WTC11 (cell line): Measurements from ENCODE around the gene GABRG3. TPM values are rescaled to one million over a fixed set of nuclear protein-coding genes. Genes with fewer than 3 reads are reported as not detected.

Experiments used
- ATAC-seq: fragments of 200-7000 bp; cut with Tn5 transposase; 2 replicates; pipeline ENCODE4 v1.10.0; 2021; ENCODE audit warnings: mild to moderate bottlenecking, moderate library complexity
- CTCF ChIA-PET: fragments of 300-600 bp; sonication (Branson Sonifier 250); formaldehyde crosslinking; loops from one replicate; lab custom pipeline; 2021; ENCODE audit warnings: antibody characterized with exemption; lab: Charles Lee
- POLR2A ChIA-PET: fragments of 350-600 bp; sonication (Branson Sonifier 250); formaldehyde crosslinking; loops from one replicate; lab custom pipeline; 2021; ENCODE audit warnings: antibody characterized with exemption; lab: Charles Lee
- DNase-seq: peaks from one replicate; pipeline ENCODE4 v3.0.0; 2021; ENCODE audit warnings: low spot score
- H3K27ac Mint-ChIP-seq: 2 replicates; pipeline ENCODE4 v1.8.0; 2021; ENCODE audit warnings: mixed read lengths
- H3K27me3 Mint-ChIP-seq: 2 replicates; pipeline ENCODE4 v1.8.0; 2021; ENCODE audit warnings: low read depth, mild to moderate bottlenecking, moderate library complexity, mixed read lengths
- H3K36me3 Mint-ChIP-seq: 2 replicates; pipeline ENCODE4 v1.8.0; 2021; ENCODE audit warnings: mixed read lengths
- H3K4me1 Mint-ChIP-seq: 2 replicates; pipeline ENCODE4 v1.8.0; 2022; ENCODE audit warnings: mixed read lengths
- H3K4me3 Mint-ChIP-seq: 2 replicates; pipeline ENCODE4 v1.8.0; 2021; ENCODE audit warnings: mild to moderate bottlenecking, moderate library complexity, mixed read lengths
- H3K9me3 Mint-ChIP-seq: 2 replicates; pipeline ENCODE4 v1.8.0; 2021; ENCODE audit warnings: mixed read lengths
- ATF1 ChIP-seq: sonication (generic); formaldehyde crosslinking; IDR thresholded peaks from 2 replicates; pipeline ENCODE4 v1.8.1; 2023; ENCODE audit warnings: mild to moderate bottlenecking, moderate library complexity, missing genetic modification reagents
- FOXK1 ChIP-seq: sonication (generic); formaldehyde crosslinking; IDR thresholded peaks from 2 replicates; pipeline ENCODE4 v1.8.0; 2022; ENCODE audit warnings: mild to moderate bottlenecking, moderate library complexity, missing genetic modification reagents
- FOXP1 ChIP-seq: sonication (generic); formaldehyde crosslinking; IDR thresholded peaks from 2 replicates; pipeline ENCODE4 v1.8.0; 2022; ENCODE audit warnings: missing genetic modification reagents, mild to moderate bottlenecking, moderate library complexity, borderline replicate concordance
- HMGA2 ChIP-seq: fragments of 250-450 bp; sonication (Bioruptor Pico); IDR thresholded peaks from 2 replicates; pipeline ENCODE4 v1.4.0; 2021; ENCODE audit warnings: mild to moderate bottlenecking, moderate library complexity
- JAZF1 ChIP-seq: fragments of 250-450 bp; sonication (Bioruptor Pico); IDR thresholded peaks from 2 replicates; pipeline ENCODE4 v1.9.0; 2021; ENCODE audit warnings: moderate library complexity, mild to moderate bottlenecking, inconsistent platforms
- MYBL2 ChIP-seq: sonication (generic); formaldehyde crosslinking; IDR thresholded peaks from 2 replicates; pipeline ENCODE4 v1.8.1; 2023; ENCODE audit warnings: mild to moderate bottlenecking, moderate library complexity, missing genetic modification reagents
- NFATC4 ChIP-seq: fragments of 250-450 bp; sonication (Bioruptor Pico); IDR thresholded peaks from 2 replicates; pipeline ENCODE4 v1.9.0; 2021; ENCODE audit warnings: mild to moderate bottlenecking
- NFE2L1 ChIP-seq: sonication (generic); formaldehyde crosslinking; IDR thresholded peaks from 2 replicates; pipeline ENCODE4 v1.8.1; 2023; ENCODE audit warnings: missing genetic modification reagents
- NR3C1 ChIP-seq: sonication (generic); formaldehyde crosslinking; conservative IDR thresholded peaks from 2 replicates; pipeline ENCODE4 v1.8.1; 2023; ENCODE audit warnings: low read depth, mild to moderate bottlenecking, missing genetic modification reagents
- RELA ChIP-seq: sonication (generic); formaldehyde crosslinking; IDR thresholded peaks from 2 replicates; pipeline ENCODE4 v1.8.1; 2022; ENCODE audit warnings: missing genetic modification reagents, mild to moderate bottlenecking, borderline replicate concordance
- SMAD4 ChIP-seq: sonication (generic); formaldehyde crosslinking; IDR thresholded peaks from 2 replicates; pipeline ENCODE4 v1.8.0; 2022; ENCODE audit warnings: mild to moderate bottlenecking, missing genetic modification reagents
- TP53 ChIP-seq: sonication (generic); formaldehyde crosslinking; IDR thresholded peaks from 2 replicates; pipeline ENCODE4 v1.8.1; 2023; ENCODE audit warnings: mild to moderate bottlenecking, missing genetic modification reagents
- ZBTB21 ChIP-seq: sonication (generic); formaldehyde crosslinking; IDR thresholded peaks from 2 replicates; pipeline ENCODE4 v1.8.1; 2023; ENCODE audit warnings: mild to moderate bottlenecking, missing genetic modification reagents, borderline replicate concordance
- ZNF232 ChIP-seq: sonication (generic); formaldehyde crosslinking; IDR thresholded peaks from 2 replicates; pipeline ENCODE4 v1.8.0; 2022; ENCODE audit warnings: mild to moderate bottlenecking, missing genetic modification reagents
- ZNF263 ChIP-seq: sonication (generic); formaldehyde crosslinking; IDR thresholded peaks from 2 replicates; pipeline ENCODE4 v1.8.1; 2022; ENCODE audit warnings: low read depth, mild to moderate bottlenecking, moderate library complexity, missing genetic modification reagents
- ZNF671 ChIP-seq: fragments of 250-450 bp; sonication (Bioruptor Pico); IDR thresholded peaks from 2 replicates; pipeline ENCODE4 v1.8.0; 2021; ENCODE audit warnings: mild to moderate bottlenecking
- total RNA-seq: library from RNA; stranded (reverse); gene quantifications from 3 replicates; pipeline ENCODE4 v1.2.3, GENCODE V29; 2021
- TF ChIP-seq, protein P1 (sequence below): fragments of 200-600 bp; IDR thresholded peaks from 2 replicates; pipeline ENCODE4 v1.8.0; 2022; ENCODE audit warnings: antibody characterized with exemption
- TF ChIP-seq, protein P2 (sequence below): sonication (generic); formaldehyde crosslinking; IDR thresholded peaks from 2 replicates; pipeline ENCODE4 v1.8.1; 2022; ENCODE audit warnings: low read depth, mild to moderate bottlenecking, moderate library complexity, missing genetic modification reagents, borderline replicate concordance
- TF ChIP-seq, protein P3 (sequence below): sonication (generic); formaldehyde crosslinking; IDR thresholded peaks from 2 replicates; pipeline ENCODE4 v1.8.0; 2023; ENCODE audit warnings: missing genetic modification reagents
- TF ChIP-seq, protein P4 (sequence below): sonication (generic); formaldehyde crosslinking; conservative IDR thresholded peaks from 2 replicates; pipeline ENCODE4 v1.8.1; 2022; ENCODE audit warnings: mild to moderate bottlenecking, missing genetic modification reagents
- TF ChIP-seq, protein P5 (sequence below): fragments of 250-450 bp; sonication (Bioruptor Pico); IDR thresholded peaks from 2 replicates; pipeline ENCODE4 v2.1.2; 2022; ENCODE audit warnings: mild to moderate bottlenecking, moderate library complexity
- TF ChIP-seq, protein P6 (sequence below): fragments of 250-450 bp; sonication (Bioruptor Pico); IDR thresholded peaks from 2 replicates; pipeline ENCODE4 v1.9.0; 2021; ENCODE audit warnings: moderate library complexity, mild to moderate bottlenecking, inconsistent platforms, borderline replicate concordance
- TF ChIP-seq, protein P7 (sequence below): sonication (generic); formaldehyde crosslinking; IDR thresholded peaks from 2 replicates; pipeline ENCODE4 v1.8.0; 2023; ENCODE audit warnings: mild to moderate bottlenecking, missing genetic modification reagents

Gene GABRG3
- total RNA-seq, 1 experiment from 2014 or later = 0.72 TPM

DNA sequence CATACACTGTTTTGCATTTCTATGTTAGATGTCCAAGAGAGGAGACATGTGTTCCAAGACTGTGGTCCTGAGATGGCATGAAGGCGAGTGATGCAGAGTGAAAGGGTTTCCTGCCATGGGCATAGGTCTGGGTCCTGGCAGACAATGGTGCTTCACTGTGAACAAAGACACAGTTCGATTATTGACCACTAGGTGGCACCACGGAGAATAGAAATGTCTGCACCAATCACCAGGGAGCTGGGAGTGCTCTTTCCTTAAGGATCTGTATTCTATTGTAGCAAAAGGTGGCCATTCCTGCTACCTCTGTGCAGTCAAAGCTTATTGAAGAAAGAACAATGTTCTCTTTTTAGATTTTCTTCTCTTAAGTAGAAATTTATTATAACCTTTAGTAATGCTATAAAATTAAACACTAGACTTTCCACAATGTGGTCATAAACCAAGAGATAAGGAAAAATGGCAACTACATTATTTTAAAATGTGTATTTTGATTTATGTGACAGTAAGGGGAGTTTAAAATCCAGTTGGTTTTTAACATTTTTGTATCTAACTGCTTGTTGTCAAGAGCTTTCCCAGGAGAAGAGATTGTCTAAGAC is 88.7 kb downstream of the GABRG3 start:
- POLR2A ChIA-PET = no interaction called here
- TF ChIP-seq, protein P1, sequence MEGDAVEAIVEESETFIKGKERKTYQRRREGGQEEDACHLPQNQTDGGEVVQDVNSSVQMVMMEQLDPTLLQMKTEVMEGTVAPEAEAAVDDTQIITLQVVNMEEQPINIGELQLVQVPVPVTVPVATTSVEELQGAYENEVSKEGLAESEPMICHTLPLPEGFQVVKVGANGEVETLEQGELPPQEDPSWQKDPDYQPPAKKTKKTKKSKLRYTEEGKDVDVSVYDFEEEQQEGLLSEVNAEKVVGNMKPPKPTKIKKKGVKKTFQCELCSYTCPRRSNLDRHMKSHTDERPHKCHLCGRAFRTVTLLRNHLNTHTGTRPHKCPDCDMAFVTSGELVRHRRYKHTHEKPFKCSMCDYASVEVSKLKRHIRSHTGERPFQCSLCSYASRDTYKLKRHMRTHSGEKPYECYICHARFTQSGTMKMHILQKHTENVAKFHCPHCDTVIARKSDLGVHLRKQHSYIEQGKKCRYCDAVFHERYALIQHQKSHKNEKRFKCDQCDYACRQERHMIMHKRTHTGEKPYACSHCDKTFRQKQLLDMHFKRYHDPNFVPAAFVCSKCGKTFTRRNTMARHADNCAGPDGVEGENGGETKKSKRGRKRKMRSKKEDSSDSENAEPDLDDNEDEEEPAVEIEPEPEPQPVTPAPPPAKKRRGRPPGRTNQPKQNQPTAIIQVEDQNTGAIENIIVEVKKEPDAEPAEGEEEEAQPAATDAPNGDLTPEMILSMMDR = peak; percentile 59; the same call in 1 of the 2 replicates
- TF ChIP-seq NFATC4 (CRISPR knock-in tag) = no peak
- CTCF ChIA-PET = interaction anchor here (0.5 to 1.6 kb wide), 54 partner anchors 10 to 990 kb away, joined by 3 to 35 read pairs (median 3); partner anchors contain the start of gene GABRG3
- peak; percentile 95 for ATAC-seq
- Mint-ChIP-seq H3K36me3 (no peaks in the 10 kb centered on the region), H3K4me3 (no peak overlapping the region), H3K27me3 (no peaks in the 10 kb centered on the region), H3K4me1 (no peaks in the 10 kb centered on the region), H3K27ac (no peak overlapping the region), H3K9me3 (no peaks in the 10 kb centered on the region)
- DNase-seq = peak; percentile 72

DNA sequence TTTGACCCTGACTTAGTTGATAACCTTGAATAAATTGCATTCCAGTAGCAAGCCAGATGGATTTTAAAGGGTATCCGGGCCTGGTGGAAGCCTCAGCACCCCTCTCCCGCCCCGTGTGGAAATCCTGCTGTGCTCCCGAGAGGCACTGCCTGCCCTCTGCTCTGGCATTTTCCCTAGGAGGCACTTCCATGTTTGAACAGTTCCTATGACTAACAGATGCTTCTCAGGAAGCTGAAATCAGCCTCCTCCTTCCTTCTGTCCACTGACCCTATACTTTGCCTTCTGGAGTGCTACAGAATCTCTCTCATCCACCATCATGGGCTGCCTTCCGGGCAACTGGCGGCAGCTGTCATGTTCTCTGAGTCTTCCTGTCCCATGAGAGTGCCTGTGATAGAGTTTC is 90.8 kb downstream of the GABRG3 start:
- Mint-ChIP-seq H3K27ac (no peak overlapping the region), H3K9me3 (no peaks in the 10 kb centered on the region), H3K36me3 (no peaks in the 10 kb centered on the region), H3K4me3 (no peak overlapping the region), H3K4me1 (no peaks in the 10 kb centered on the region), H3K27me3 (no peaks in the 10 kb centered on the region)
- ATAC-seq = no peak
- no peak for TF ChIP-seq FOXK1
- TF ChIP-seq, protein P2, sequence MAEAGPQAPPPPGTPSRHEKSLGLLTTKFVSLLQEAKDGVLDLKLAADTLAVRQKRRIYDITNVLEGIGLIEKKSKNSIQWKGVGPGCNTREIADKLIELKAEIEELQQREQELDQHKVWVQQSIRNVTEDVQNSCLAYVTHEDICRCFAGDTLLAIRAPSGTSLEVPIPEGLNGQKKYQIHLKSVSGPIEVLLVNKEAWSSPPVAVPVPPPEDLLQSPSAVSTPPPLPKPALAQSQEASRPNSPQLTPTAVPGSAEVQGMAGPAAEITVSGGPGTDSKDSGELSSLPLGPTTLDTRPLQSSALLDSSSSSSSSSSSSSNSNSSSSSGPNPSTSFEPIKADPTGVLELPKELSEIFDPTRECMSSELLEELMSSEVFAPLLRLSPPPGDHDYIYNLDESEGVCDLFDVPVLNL (CRISPR knock-in tag) = no peak
- TF ChIP-seq ZBTB21 = no peak
- TF ChIP-seq NFE2L1 (CRISPR knock-in tag) = no peak
- TF ChIP-seq, protein P3, sequence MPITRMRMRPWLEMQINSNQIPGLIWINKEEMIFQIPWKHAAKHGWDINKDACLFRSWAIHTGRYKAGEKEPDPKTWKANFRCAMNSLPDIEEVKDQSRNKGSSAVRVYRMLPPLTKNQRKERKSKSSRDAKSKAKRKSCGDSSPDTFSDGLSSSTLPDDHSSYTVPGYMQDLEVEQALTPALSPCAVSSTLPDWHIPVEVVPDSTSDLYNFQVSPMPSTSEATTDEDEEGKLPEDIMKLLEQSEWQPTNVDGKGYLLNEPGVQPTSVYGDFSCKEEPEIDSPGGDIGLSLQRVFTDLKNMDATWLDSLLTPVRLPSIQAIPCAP = no peak
- no peak for TF ChIP-seq FOXP1 (CRISPR knock-in tag)
- no peak for TF ChIP-seq NR3C1 (CRISPR knock-in tag)
- TF ChIP-seq, protein P4, sequence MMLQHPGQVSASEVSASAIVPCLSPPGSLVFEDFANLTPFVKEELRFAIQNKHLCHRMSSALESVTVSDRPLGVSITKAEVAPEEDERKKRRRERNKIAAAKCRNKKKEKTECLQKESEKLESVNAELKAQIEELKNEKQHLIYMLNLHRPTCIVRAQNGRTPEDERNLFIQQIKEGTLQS (CRISPR knock-in tag) = no peak
- no peak for TF ChIP-seq ZNF671 (CRISPR knock-in tag)
- no peak for TF ChIP-seq RELA (CRISPR knock-in tag)
- POLR2A ChIA-PET = no interaction called here
- CTCF ChIA-PET = interaction anchor here (2.1 kb wide), 1 partner anchor 297 kb away, joined by 6 read pairs; no protein-coding TSS in a partner anchor
- DNase-seq = no peak

DNA sequence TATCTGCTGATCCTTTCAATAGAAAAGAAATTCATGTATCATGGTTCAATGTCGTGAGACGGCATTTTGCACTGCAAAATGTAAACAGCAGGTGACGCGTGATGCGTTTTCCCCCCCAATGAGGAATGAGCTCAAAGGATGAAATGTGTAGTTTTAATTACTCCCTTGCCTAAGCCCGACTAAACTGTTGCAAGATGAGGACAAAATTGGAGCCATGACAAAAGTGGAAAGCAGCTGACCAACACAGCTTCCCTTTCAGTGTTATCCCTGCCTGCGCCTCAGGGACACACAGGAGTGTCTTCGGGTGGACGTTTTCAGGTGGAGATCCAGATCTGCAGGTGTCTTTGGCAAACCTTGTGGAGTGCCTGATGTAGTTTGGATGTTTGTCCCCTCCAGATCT is 92.0 kb downstream of the GABRG3 start:
- no peak overlapping the region for H3K4me3 Mint-ChIP-seq
- ATAC-seq (no peak), DNase-seq (no peak)
- H3K9me3 Mint-ChIP-seq = peaks cover 5% of the 10 kb centered on the region; the same call in 1 of the 2 replicates
- H3K27me3 Mint-ChIP-seq = no peaks in the 10 kb centered on the region
- POLR2A ChIA-PET = no interaction called here
- H3K4me1 Mint-ChIP-seq = no peaks in the 10 kb centered on the region
- no peak overlapping the region for H3K27ac Mint-ChIP-seq
- CTCF ChIA-PET = interaction anchor here (1.1 to 2.1 kb wide), 2 partner anchors 15 to 296 kb away, joined by 5 to 6 read pairs; no protein-coding TSS in a partner anchor
- H3K36me3 Mint-ChIP-seq = peaks cover 4% of the 10 kb centered on the region; the same call in 1 of the 2 replicates
- TF ChIP-seq ATF1 (CRISPR knock-in tag) (no peak), HMGA2 (no peak), JAZF1 (CRISPR knock-in tag) (no peak), SMAD4 (CRISPR knock-in tag) (no peak), MYBL2 (CRISPR knock-in tag) (no peak), ZNF232 (CRISPR knock-in tag) (no peak), ZNF263 (CRISPR knock-in tag) (no peak), TP53 (no peak), NFE2L1 (CRISPR knock-in tag) (no peak)
- TF ChIP-seq, protein P5, sequence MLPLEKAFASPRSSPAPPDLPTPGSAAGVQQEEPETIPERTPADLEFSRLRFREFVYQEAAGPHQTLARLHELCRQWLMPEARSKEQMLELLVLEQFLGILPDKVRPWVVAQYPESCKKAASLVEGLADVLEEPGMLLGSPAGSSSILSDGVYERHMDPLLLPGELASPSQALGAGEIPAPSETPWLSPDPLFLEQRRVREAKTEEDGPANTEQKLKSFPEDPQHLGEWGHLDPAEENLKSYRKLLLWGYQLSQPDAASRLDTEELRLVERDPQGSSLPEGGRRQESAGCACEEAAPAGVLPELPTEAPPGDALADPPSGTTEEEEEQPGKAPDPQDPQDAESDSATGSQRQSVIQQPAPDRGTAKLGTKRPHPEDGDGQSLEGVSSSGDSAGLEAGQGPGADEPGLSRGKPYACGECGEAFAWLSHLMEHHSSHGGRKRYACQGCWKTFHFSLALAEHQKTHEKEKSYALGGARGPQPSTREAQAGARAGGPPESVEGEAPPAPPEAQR (CRISPR knock-in tag) = no peak
- TF ChIP-seq, protein P6, sequence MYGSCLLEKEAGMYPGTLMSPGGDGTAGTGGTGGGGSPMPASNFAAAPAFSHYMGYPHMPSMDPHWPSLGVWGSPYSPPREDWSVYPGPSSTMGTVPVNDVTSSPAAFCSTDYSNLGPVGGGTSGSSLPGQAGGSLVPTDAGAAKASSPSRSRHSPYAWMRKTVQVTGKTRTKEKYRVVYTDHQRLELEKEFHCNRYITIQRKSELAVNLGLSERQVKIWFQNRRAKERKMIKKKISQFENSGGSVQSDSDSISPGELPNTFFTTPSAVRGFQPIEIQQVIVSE (CRISPR knock-in tag) = no peak
- TF ChIP-seq, protein P7, sequence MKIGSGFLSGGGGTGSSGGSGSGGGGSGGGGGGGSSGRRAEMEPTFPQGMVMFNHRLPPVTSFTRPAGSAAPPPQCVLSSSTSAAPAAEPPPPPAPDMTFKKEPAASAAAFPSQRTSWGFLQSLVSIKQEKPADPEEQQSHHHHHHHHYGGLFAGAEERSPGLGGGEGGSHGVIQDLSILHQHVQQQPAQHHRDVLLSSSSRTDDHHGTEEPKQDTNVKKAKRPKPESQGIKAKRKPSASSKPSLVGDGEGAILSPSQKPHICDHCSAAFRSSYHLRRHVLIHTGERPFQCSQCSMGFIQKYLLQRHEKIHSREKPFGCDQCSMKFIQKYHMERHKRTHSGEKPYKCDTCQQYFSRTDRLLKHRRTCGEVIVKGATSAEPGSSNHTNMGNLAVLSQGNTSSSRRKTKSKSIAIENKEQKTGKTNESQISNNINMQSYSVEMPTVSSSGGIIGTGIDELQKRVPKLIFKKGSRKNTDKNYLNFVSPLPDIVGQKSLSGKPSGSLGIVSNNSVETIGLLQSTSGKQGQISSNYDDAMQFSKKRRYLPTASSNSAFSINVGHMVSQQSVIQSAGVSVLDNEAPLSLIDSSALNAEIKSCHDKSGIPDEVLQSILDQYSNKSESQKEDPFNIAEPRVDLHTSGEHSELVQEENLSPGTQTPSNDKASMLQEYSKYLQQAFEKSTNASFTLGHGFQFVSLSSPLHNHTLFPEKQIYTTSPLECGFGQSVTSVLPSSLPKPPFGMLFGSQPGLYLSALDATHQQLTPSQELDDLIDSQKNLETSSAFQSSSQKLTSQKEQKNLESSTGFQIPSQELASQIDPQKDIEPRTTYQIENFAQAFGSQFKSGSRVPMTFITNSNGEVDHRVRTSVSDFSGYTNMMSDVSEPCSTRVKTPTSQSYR (CRISPR knock-in tag) = no peak
